SK-N-SH treated with all-trans-retinoic acid at 6 μM for 48 hours (cell line): ENCODE results near the gene TSPAN9.

Source experiments
- ATAC-seq: fragments of 200-7000 bp; cut with Tn5 transposase; 3 replicates; pipeline ENCODE4 v1.9.1; 2020; ENCODE audit warnings: mild to moderate bottlenecking, moderate library complexity
- ARNTL ChIP-seq: fragments of 450-650 bp; formaldehyde crosslinking; IDR thresholded peaks from 2 replicates; pipeline ENCODE4 v1.5.0; 2020; ENCODE audit warnings: low read depth, mild to moderate bottlenecking, moderate library complexity, borderline replicate concordance
- BACH2 ChIP-seq: fragments of 250-450 bp; sonication (Bioruptor Pico); IDR thresholded peaks from 2 replicates; pipeline ENCODE4 v1.9.0; 2021; ENCODE audit warnings: mild to moderate bottlenecking, borderline replicate concordance
- CREB5 ChIP-seq: fragments of 250-450 bp; sonication (Bioruptor Pico); IDR thresholded peaks from 2 replicates; pipeline ENCODE4 v1.5.1; 2020; ENCODE audit warnings: low read depth, mild to moderate bottlenecking, moderate library complexity
- CSDC2 ChIP-seq: fragments of 250-450 bp; sonication (Bioruptor Pico); IDR thresholded peaks from 2 replicates; pipeline ENCODE4 v1.5.0; 2020; ENCODE audit warnings: mild to moderate bottlenecking, moderate library complexity
- CSRNP3 ChIP-seq: fragments of 250-450 bp; sonication (Bioruptor Pico); IDR thresholded peaks from 2 replicates; pipeline ENCODE4 v1.5.1; 2021; ENCODE audit warnings: mild to moderate bottlenecking, moderate library complexity
- ESRRG ChIP-seq: fragments of 250-450 bp; sonication (Bioruptor Pico); IDR thresholded peaks from 2 replicates; pipeline ENCODE4 v1.6.1; 2021; ENCODE audit warnings: mild to moderate bottlenecking
- GLIS3 ChIP-seq: fragments of 250-450 bp; sonication (Bioruptor Pico); IDR thresholded peaks from 2 replicates; pipeline ENCODE4 v1.5.0; 2020; ENCODE audit warnings: mild to moderate bottlenecking, moderate library complexity
- ISL1 ChIP-seq: fragments of 250-450 bp; sonication (Bioruptor Pico); IDR thresholded peaks from 2 replicates; pipeline ENCODE4 v2.1.2; 2022; ENCODE audit warnings: mild to moderate bottlenecking, moderate library complexity
- OSR1 ChIP-seq: fragments of 250-450 bp; sonication (Bioruptor Pico); IDR thresholded peaks from 2 replicates; pipeline ENCODE4 v1.8.0; 2022; ENCODE audit warnings: moderate library complexity, mild to moderate bottlenecking, inconsistent platforms
- PATZ1 ChIP-seq: fragments of 250-450 bp; sonication (Bioruptor Pico); IDR thresholded peaks from 2 replicates; pipeline ENCODE4 v1.8.0; 2020; ENCODE audit warnings: mild to moderate bottlenecking, moderate library complexity, borderline replicate concordance
- POU6F1 ChIP-seq: fragments of 250-450 bp; sonication (Bioruptor Pico); IDR thresholded peaks from 2 replicates; pipeline ENCODE4 v1.8.0; 2021; ENCODE audit warnings: low read depth, mild to moderate bottlenecking, moderate library complexity, borderline replicate concordance
- PPARA ChIP-seq: fragments of 250-450 bp; sonication (Bioruptor Pico); IDR thresholded peaks from 2 replicates; pipeline ENCODE4 v1.5.0; 2020; ENCODE audit warnings: mild to moderate bottlenecking, borderline replicate concordance
- RARB ChIP-seq: fragments of 250-450 bp; sonication (Bioruptor Pico); IDR thresholded peaks from 2 replicates; pipeline ENCODE4 v1.8.0; 2021; ENCODE audit warnings: mild to moderate bottlenecking, moderate library complexity
- SNAI2 ChIP-seq: fragments of 250-450 bp; sonication (Bioruptor Pico); IDR thresholded peaks from 2 replicates; pipeline ENCODE4 v1.5.0; 2020; ENCODE audit warnings: mild to moderate bottlenecking, moderate library complexity
- TCF4 ChIP-seq: fragments of 250-450 bp; sonication (Bioruptor Pico); IDR thresholded peaks from 2 replicates; pipeline ENCODE4 v1.8.0; 2021; ENCODE audit warnings: mild to moderate bottlenecking, moderate library complexity, borderline replicate concordance
- TOX ChIP-seq: fragments of 250-450 bp; sonication (Bioruptor Pico); IDR thresholded peaks from 2 replicates; pipeline ENCODE4 v1.8.0; 2021; ENCODE audit warnings: mild to moderate bottlenecking, moderate library complexity, borderline replicate concordance
- TSHZ2 ChIP-seq: fragments of 250-450 bp; sonication (Bioruptor Pico); IDR thresholded peaks from 2 replicates; pipeline ENCODE4 v1.5.0; 2020; ENCODE audit warnings: mild to moderate bottlenecking, moderate library complexity
- ZC3H10 ChIP-seq: fragments of 250-450 bp; sonication (Bioruptor Pico); IDR thresholded peaks from 2 replicates; pipeline ENCODE4 v1.5.1; 2021; ENCODE audit warnings: mild to moderate bottlenecking, moderate library complexity
- ZFP30 ChIP-seq: fragments of 450-650 bp; formaldehyde crosslinking; IDR thresholded peaks from 2 replicates; pipeline ENCODE4 v1.5.0; 2022; ENCODE audit warnings: mild to moderate bottlenecking, moderate library complexity
- ZNF565 ChIP-seq: fragments of 450-650 bp; formaldehyde crosslinking; conservative IDR thresholded peaks from 2 replicates; pipeline ENCODE4 v1.5.0; 2020; ENCODE audit warnings: low read depth, mild to moderate bottlenecking, moderate library complexity
- ZNF70 ChIP-seq: fragments of 450-650 bp; formaldehyde crosslinking; IDR thresholded peaks from 2 replicates; pipeline ENCODE4 v1.5.0; 2020; ENCODE audit warnings: mild to moderate bottlenecking, moderate library complexity

Gene TSPAN9

GRCh38 chr12:3274664-3275063 is 197.5 kb downstream of the TSPAN9 start:
- no peak for TF ChIP-seq ISL1 (CRISPR knock-in tag)
- no peak for TF ChIP-seq ARNTL (CRISPR knock-in tag)
- no peak for TF ChIP-seq TSHZ2 (CRISPR knock-in tag)
- no peak for TF ChIP-seq ESRRG (CRISPR knock-in tag)
- no peak for TF ChIP-seq CSDC2 (CRISPR knock-in tag)
- TF ChIP-seq SNAI2 (CRISPR knock-in tag) = no peak
- TF ChIP-seq ZNF565 (CRISPR knock-in tag) = no peak
- no peak for TF ChIP-seq GLIS3 (CRISPR knock-in tag)
- 0 out of 3 replicates have a peak, but pooled peaks have one; percentile 6 for ATAC-seq

- peak; percentile 94 for ATAC-seq
- TF ChIP-seq POU6F1 (no peak), OSR1 (no peak), ZNF70 (CRISPR knock-in tag) (no peak), ZC3H10 (CRISPR knock-in tag) (no peak), BACH2 (CRISPR knock-in tag) (no peak), TCF4 (no peak), GLIS3 (CRISPR knock-in tag) (no peak), ISL1 (CRISPR knock-in tag) (no peak), PATZ1 (CRISPR knock-in tag) (no peak), SNAI2 (CRISPR knock-in tag) (no peak), CSRNP3 (no peak), TSHZ2 (CRISPR knock-in tag) (no peak), ZFP30 (CRISPR knock-in tag) (no peak), ESRRG (CRISPR knock-in tag) (no peak), CSDC2 (CRISPR knock-in tag) (no peak), ARNTL (CRISPR knock-in tag) (no peak), RARB (CRISPR knock-in tag) (no peak), CREB5 (CRISPR knock-in tag) (no peak), TOX (CRISPR knock-in tag) (no peak), PPARA (no peak)
Observed at GRCh38 chr12:3275171-3276041, 198.2 kb downstream of the TSPAN9 start.
